ENCODE data around the gene ZNF697.

The ZNF697 gene

DNA sequence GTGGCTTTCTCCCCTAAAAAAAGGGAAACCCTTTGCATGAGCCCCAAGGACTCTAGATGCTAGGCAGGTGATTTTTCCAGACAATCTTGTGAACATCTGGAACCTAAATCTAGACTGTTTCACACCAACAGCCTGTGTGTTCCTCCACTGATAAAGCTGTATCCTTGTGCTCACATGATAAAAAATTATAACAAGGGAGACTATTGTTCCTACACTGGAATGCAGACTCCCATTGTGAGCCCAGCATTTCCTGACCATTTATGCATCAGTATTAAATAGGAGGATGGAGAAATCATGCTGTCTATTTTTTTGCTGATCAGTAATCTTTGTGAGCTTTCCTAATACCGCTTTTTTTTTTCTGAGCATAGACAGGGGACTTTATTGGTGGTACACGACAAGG, 52.5 kb downstream of the ZNF697 start:
- no peak for TF ChIP-seq YY1 (IDR thresholded peaks at IDR 0.05; ENCODE audit: low read depth)
- TF ChIP-seq FOXM1 (IDR thresholded peaks at IDR 0.05; ENCODE audit: borderline replicate concordance, low read depth): no peak
- TF ChIP-seq EP300 (IDR thresholded peaks at IDR 0.05; ENCODE audit: borderline replicate concordance): no peak
- no peak for TF ChIP-seq TAF1 (IDR thresholded peaks at IDR 0.05; ENCODE audit: low read depth)
- TF ChIP-seq TEAD4 (IDR thresholded peaks at IDR 0.05): no peak
- no peak for TF ChIP-seq ZBTB7A (IDR thresholded peaks at IDR 0.05; ENCODE audit: low read depth)
- no peak for TF ChIP-seq EGR1 (IDR thresholded peaks at IDR 0.05)
- no peak for TF ChIP-seq CREB1 (IDR thresholded peaks at IDR 0.05; ENCODE audit: low read depth)
- no peak for TF ChIP-seq CEBPB (IDR thresholded peaks at IDR 0.05)
- TF ChIP-seq, protein P1, sequence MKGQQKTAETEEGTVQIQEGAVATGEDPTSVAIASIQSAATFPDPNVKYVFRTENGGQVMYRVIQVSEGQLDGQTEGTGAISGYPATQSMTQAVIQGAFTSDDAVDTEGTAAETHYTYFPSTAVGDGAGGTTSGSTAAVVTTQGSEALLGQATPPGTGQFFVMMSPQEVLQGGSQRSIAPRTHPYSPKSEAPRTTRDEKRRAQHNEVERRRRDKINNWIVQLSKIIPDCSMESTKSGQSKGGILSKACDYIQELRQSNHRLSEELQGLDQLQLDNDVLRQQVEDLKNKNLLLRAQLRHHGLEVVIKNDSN (IDR thresholded peaks at IDR 0.05): no peak
- TF ChIP-seq TCF12 (IDR thresholded peaks at IDR 0.05; ENCODE audit: low read depth): no peak
- TF ChIP-seq, protein P2, sequence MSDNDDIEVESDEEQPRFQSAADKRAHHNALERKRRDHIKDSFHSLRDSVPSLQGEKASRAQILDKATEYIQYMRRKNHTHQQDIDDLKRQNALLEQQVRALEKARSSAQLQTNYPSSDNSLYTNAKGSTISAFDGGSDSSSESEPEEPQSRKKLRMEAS (IDR thresholded peaks at IDR 0.05): no peak
- no peak for TF ChIP-seq RAD21 (IDR thresholded peaks at IDR 0.05; ENCODE audit: low read depth)
- TF ChIP-seq, protein P3, sequence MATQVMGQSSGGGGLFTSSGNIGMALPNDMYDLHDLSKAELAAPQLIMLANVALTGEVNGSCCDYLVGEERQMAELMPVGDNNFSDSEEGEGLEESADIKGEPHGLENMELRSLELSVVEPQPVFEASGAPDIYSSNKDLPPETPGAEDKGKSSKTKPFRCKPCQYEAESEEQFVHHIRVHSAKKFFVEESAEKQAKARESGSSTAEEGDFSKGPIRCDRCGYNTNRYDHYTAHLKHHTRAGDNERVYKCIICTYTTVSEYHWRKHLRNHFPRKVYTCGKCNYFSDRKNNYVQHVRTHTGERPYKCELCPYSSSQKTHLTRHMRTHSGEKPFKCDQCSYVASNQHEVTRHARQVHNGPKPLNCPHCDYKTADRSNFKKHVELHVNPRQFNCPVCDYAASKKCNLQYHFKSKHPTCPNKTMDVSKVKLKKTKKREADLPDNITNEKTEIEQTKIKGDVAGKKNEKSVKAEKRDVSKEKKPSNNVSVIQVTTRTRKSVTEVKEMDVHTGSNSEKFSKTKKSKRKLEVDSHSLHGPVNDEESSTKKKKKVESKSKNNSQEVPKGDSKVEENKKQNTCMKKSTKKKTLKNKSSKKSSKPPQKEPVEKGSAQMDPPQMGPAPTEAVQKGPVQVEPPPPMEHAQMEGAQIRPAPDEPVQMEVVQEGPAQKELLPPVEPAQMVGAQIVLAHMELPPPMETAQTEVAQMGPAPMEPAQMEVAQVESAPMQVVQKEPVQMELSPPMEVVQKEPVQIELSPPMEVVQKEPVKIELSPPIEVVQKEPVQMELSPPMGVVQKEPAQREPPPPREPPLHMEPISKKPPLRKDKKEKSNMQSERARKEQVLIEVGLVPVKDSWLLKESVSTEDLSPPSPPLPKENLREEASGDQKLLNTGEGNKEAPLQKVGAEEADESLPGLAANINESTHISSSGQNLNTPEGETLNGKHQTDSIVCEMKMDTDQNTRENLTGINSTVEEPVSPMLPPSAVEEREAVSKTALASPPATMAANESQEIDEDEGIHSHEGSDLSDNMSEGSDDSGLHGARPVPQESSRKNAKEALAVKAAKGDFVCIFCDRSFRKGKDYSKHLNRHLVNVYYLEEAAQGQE (IDR thresholded peaks at IDR 0.05; ENCODE audit: low read depth): no peak
- no peak for TF ChIP-seq NFIC (IDR thresholded peaks at IDR 0.05)

DNA sequence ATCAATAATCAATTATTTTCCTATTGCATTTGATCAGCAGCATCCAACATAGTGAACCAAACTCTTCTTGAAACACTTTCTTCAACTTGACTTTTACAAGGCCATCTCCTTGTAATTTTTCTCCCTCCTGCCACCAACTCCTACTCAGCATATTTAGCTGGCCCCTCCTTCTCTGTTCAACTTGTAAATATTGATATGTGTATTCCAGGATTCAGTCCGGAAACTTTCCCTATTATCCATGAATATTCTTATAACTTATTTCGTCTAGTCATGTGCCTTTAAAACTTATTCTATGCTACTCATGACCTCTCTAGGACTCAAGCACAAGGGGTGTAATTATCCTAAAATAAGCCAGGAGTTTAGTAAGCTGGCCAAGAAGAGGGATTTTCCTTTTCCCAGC, 52.9 kb downstream of the ZNF697 start:
- TF ChIP-seq, protein P1 (IDR thresholded peaks at IDR 0.05): no peak
- no peak for TF ChIP-seq TAF1 (IDR thresholded peaks at IDR 0.05; ENCODE audit: low read depth)
- TF ChIP-seq EP300 (IDR thresholded peaks at IDR 0.05; ENCODE audit: borderline replicate concordance): no peak
- no peak for TF ChIP-seq YY1 (IDR thresholded peaks at IDR 0.05; ENCODE audit: low read depth)
- TF ChIP-seq, protein P2 (IDR thresholded peaks at IDR 0.05): no peak
- TF ChIP-seq FOXM1 (IDR thresholded peaks at IDR 0.05; ENCODE audit: borderline replicate concordance, low read depth): no peak

DNA sequence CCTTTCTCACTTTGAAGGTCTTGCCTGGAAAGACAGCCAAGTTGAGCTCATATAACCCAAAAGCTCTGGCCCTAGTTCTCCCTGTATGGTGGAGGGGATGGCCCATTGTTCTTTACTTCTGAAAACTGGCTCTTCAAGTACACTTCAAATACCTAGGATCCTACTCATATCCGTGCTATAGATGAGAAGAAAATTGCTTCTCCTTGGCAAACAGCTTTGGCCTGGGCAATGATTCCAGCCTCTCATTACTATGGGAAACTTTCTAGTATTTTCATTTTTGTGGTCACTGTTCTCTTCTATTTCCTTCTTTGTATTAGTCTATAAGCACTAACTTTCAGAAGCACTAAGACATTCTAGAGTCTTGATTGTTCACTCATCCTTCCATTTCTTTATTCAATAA, 53.7 kb downstream of the ZNF697 start:
- TF ChIP-seq EP300 (IDR thresholded peaks at IDR 0.05; ENCODE audit: borderline replicate concordance): peak; percentile 39; the same call in 1 of the 2 replicates
- TF ChIP-seq YY1 (IDR thresholded peaks at IDR 0.05; ENCODE audit: low read depth): no peak
- no peak for TF ChIP-seq NFIC (IDR thresholded peaks at IDR 0.05)
- TF ChIP-seq TEAD4 (IDR thresholded peaks at IDR 0.05): 0 out of 2 replicates have a peak, but pooled peaks have one; percentile 26
- no peak for TF ChIP-seq FOXM1 (IDR thresholded peaks at IDR 0.05; ENCODE audit: borderline replicate concordance, low read depth)
- no peak for TF ChIP-seq CEBPB (IDR thresholded peaks at IDR 0.05)
- TF ChIP-seq, protein P1 (IDR thresholded peaks at IDR 0.05): no peak
- TF ChIP-seq, protein P2 (IDR thresholded peaks at IDR 0.05): no peak
- TF ChIP-seq ZBTB7A (IDR thresholded peaks at IDR 0.05; ENCODE audit: low read depth): no peak
- TF ChIP-seq TCF12 (IDR thresholded peaks at IDR 0.05; ENCODE audit: low read depth): no peak
- no peak for TF ChIP-seq RAD21 (IDR thresholded peaks at IDR 0.05; ENCODE audit: low read depth)
- TF ChIP-seq, protein P3 (IDR thresholded peaks at IDR 0.05; ENCODE audit: low read depth): no peak

DNA sequence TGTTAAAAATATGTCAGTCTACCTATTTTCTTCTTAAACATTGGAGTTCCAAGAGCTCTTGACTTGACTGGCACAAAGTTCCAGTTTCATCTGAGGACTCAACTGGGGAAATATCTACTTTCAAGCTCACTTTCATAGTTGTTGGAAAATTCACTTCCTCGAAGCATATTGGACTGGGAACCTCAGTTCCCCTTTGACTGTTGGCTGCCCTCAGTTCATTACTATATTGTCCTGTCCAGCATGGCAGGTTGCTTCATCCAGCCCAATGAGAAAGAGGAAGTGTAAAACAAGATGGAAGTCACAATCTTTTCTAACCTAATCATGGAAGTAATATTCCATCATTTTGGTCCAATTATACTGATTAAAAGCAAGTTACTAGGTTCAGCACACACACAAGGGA, 54.3 kb downstream of the ZNF697 start:
- TF ChIP-seq EGR1 (IDR thresholded peaks at IDR 0.05) (no peak), NFIC (IDR thresholded peaks at IDR 0.05) (no peak), EP300 (IDR thresholded peaks at IDR 0.05; ENCODE audit: borderline replicate concordance) (no peak), TAF1 (IDR thresholded peaks at IDR 0.05; ENCODE audit: low read depth) (no peak), ZBTB7A (IDR thresholded peaks at IDR 0.05; ENCODE audit: low read depth) (no peak), YY1 (IDR thresholded peaks at IDR 0.05; ENCODE audit: low read depth) (no peak), TCF12 (IDR thresholded peaks at IDR 0.05; ENCODE audit: low read depth) (no peak), CREB1 (IDR thresholded peaks at IDR 0.05; ENCODE audit: low read depth) (no peak), RAD21 (IDR thresholded peaks at IDR 0.05; ENCODE audit: low read depth) (no peak), TEAD4 (IDR thresholded peaks at IDR 0.05) (no peak), FOXM1 (IDR thresholded peaks at IDR 0.05; ENCODE audit: borderline replicate concordance, low read depth) (no peak), CEBPB (IDR thresholded peaks at IDR 0.05) (no peak)
- TF ChIP-seq, protein P1 (IDR thresholded peaks at IDR 0.05): no peak
- TF ChIP-seq, protein P2 (IDR thresholded peaks at IDR 0.05): no peak
- TF ChIP-seq, protein P3 (IDR thresholded peaks at IDR 0.05; ENCODE audit: low read depth): no peak

Measured in Ishikawa (cell line).